ENCODE results near the gene ICE2. TPM values are rescaled to one million over a fixed set of nuclear protein-coding genes. Genes with fewer than 3 reads are reported as not detected.

The ICE2 gene
- total RNA-seq, 1 donor from 2014 or later = 85.1 TPM

DNA sequence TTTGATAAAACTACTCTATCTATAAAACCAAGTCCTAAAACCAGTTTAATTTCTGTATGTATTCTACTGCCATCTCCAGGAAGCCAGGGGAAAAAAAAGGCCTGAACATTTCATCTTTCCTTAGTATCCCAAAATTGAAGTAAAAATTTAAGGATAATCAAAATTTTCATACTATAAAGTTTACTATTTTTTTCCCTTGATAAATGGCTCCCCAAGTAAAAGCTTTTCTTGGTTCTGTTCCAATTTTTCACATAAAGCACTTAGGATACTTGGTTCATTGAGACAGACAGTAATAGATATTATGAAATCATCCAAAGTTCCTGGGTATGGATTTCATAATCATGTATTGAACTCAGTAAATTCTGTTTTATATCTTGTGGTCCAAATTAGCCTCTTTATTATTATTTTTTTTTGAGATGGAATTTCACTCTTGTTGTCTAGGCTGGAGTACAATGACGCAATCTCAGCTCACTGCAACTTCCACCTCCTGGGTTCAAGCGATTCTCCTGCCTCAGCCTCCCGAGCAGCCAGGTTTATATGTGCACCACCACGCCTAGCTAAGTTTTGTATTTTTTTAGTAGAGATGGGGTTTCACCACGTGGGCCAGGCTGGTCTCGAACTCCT is 34.5 kb downstream of the ICE2 start:
- H3K27ac Mint-ChIP-seq = no peak overlapping the region
- no peak overlapping the region for H3K4me3 Mint-ChIP-seq (ENCODE audit: low read depth)
- H3K27me3 Mint-ChIP-seq = no peaks in the 10 kb centered on the region
- H3K4me1 Mint-ChIP-seq (ENCODE audit: low read depth) = no peaks in the 10 kb centered on the region
- peaks cover 9% of the 10 kb centered on the region for H3K36me3 Mint-ChIP-seq (ENCODE audit: insufficient read depth)
- no peaks in the 10 kb centered on the region for H3K9me3 Mint-ChIP-seq (ENCODE audit: low read depth)
- DNase-seq (ENCODE audit: low spot score, unreplicated experiment) = no peak
- TF ChIP-seq, protein P1, sequence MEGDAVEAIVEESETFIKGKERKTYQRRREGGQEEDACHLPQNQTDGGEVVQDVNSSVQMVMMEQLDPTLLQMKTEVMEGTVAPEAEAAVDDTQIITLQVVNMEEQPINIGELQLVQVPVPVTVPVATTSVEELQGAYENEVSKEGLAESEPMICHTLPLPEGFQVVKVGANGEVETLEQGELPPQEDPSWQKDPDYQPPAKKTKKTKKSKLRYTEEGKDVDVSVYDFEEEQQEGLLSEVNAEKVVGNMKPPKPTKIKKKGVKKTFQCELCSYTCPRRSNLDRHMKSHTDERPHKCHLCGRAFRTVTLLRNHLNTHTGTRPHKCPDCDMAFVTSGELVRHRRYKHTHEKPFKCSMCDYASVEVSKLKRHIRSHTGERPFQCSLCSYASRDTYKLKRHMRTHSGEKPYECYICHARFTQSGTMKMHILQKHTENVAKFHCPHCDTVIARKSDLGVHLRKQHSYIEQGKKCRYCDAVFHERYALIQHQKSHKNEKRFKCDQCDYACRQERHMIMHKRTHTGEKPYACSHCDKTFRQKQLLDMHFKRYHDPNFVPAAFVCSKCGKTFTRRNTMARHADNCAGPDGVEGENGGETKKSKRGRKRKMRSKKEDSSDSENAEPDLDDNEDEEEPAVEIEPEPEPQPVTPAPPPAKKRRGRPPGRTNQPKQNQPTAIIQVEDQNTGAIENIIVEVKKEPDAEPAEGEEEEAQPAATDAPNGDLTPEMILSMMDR (IDR thresholded peaks at IDR 0.05; ENCODE audit: unreplicated experiment) = peak; percentile 51

DNA sequence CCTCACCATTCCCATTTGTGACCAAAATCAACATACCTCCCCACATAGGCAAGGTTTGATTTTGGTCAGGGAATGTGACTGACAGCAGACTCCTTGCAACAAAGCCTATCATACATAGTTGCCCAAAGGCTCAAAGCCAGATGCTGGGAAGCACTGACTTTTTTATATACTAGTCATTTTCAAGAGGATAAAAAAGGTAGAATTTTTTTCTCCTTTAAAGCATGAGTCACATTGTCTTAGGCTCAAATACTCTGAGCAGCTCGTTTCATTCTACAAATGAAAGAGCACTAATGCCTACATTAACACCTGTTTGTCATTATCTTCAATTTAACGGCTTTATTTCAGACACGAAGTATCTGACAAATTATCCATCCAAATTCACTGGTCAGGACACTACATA is 36.2 kb downstream of the ICE2 start:
- TF ChIP-seq, protein P1 (IDR thresholded peaks at IDR 0.05; ENCODE audit: unreplicated experiment) = no peak
- H3K9me3 Mint-ChIP-seq (ENCODE audit: low read depth) = no peaks in the 10 kb centered on the region
- H3K36me3 Mint-ChIP-seq (ENCODE audit: insufficient read depth) = peaks cover 10% of the 10 kb centered on the region
- no peaks in the 10 kb centered on the region for H3K27me3 Mint-ChIP-seq
- no peak overlapping the region for H3K4me3 Mint-ChIP-seq (ENCODE audit: low read depth)
- no peaks in the 10 kb centered on the region for H3K4me1 Mint-ChIP-seq (ENCODE audit: low read depth)
- DNase-seq (ENCODE audit: low spot score, unreplicated experiment) = no peak
- no peak overlapping the region for H3K27ac Mint-ChIP-seq

DNA sequence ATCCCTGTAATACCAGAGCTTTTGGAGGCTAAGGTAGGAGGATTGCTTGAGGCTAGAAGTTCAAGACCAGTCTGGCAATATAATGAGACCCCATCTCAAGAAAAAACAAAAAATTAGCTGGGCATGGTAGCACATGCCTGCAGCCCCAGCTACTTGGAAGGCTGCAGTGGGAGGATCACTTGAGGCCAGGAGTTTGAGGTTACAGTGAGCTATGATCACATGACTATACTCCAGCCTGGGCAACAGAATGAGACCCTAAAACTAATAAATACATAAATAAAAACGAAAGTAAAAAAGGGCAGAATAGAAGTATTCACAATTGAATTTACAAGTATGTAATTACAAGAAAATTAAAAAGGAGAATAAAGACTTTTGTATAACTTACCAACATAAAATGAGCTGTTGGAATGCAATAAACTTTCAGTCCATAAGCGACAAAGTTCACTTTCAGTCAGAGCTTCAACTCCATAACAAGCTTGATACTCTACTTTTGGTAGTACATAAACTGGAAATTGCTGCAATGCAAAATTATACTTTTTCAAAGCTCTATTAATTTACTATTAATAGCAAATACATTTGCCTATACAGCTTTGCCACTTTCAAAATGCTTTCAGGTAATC is 36.8 kb downstream of the ICE2 start:
- Mint-ChIP-seq H3K27ac (no peak overlapping the region), H3K9me3 (ENCODE audit: low read depth) (no peaks in the 10 kb centered on the region), H3K4me3 (ENCODE audit: low read depth) (no peak overlapping the region), H3K36me3 (ENCODE audit: insufficient read depth) (peaks cover 10% of the 10 kb centered on the region), H3K27me3 (no peaks in the 10 kb centered on the region), H3K4me1 (ENCODE audit: low read depth) (no peaks in the 10 kb centered on the region)
- DNase-seq (ENCODE audit: low spot score, unreplicated experiment) = no peak
- TF ChIP-seq, protein P1 (IDR thresholded peaks at IDR 0.05; ENCODE audit: unreplicated experiment) = no peak

DNA sequence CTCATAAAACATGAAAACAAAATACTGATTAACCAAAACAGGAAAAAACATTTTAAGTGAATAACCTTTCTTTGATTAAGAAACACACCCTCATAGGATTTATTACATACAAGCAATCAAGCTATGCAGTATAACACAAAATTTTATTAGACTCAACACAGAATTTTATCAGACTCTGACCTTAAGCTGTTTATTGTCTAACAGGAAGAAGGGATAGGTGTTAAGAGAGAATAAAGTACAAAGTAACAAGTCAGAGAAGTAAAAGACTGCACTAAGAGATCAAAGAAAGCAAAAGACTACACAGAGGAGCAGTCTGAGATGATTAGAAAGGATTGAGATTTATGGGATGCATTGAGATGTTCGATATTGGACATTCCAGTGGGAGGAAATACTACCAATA is 37.6 kb downstream of the ICE2 start:
- H3K36me3 Mint-ChIP-seq (ENCODE audit: insufficient read depth) = peaks cover 8% of the 10 kb centered on the region
- TF ChIP-seq, protein P1 (IDR thresholded peaks at IDR 0.05; ENCODE audit: unreplicated experiment) = no peak
- no peaks in the 10 kb centered on the region for H3K9me3 Mint-ChIP-seq (ENCODE audit: low read depth)
- H3K27ac Mint-ChIP-seq = no peak overlapping the region
- no peaks in the 10 kb centered on the region for H3K27me3 Mint-ChIP-seq
- H3K4me1 Mint-ChIP-seq (ENCODE audit: low read depth) = no peaks in the 10 kb centered on the region
- no peak for DNase-seq (ENCODE audit: low spot score, unreplicated experiment)
- no peak overlapping the region for H3K4me3 Mint-ChIP-seq (ENCODE audit: low read depth)

DNA sequence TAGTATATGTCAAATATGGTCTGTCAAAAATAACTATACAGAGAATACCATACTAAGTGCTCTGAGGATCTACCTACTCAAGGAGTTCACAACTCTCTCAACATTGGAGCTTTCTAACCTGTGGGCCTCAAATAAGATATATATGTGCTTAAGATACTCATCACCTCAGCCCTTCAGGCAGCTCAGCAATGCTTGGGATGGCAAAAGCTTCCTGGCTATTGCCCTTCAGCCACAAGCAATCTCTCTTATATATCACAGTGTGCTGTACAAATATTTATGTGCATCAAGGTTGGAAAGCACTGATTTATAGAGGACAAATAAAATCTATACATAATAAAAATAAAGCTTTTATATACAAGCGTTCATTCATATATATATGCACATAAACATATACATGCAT is 40.3 kb downstream of the ICE2 start:
- Mint-ChIP-seq H3K9me3 (ENCODE audit: low read depth) (no peaks in the 10 kb centered on the region), H3K4me3 (ENCODE audit: low read depth) (no peak overlapping the region), H3K27me3 (no peaks in the 10 kb centered on the region), H3K36me3 (ENCODE audit: insufficient read depth) (peaks cover 12% of the 10 kb centered on the region), H3K27ac (no peak overlapping the region), H3K4me1 (ENCODE audit: low read depth) (no peaks in the 10 kb centered on the region)
- TF ChIP-seq, protein P1 (IDR thresholded peaks at IDR 0.05; ENCODE audit: unreplicated experiment) = no peak
- DNase-seq (ENCODE audit: low spot score, unreplicated experiment) = no peak

Data from progenitor cell of endocrine pancreas (in vitro differentiated cells).